Endothelial cell of umbilical vein (primary cell): ENCODE data around the gene ZNF385B. TPM values are rescaled to one million over a fixed set of nuclear protein-coding genes. Genes with fewer than 3 reads are reported as not detected.

ENCODE experiments used
- BruUV-seq: library from RNA; stranded (reverse); fragments of 400-500 nt; replicated peaks from 2 replicates; lab custom pipeline; 2021; lab: Mats Ljungman, UMichigan
- CTCF ChIA-PET: fragments of 300-600, 350-600 bp; sonication (Branson Sonifier 250); formaldehyde crosslinking; loops from one replicate; lab custom pipeline; 2021; ENCODE audit warnings: antibody characterized with exemption, inconsistent platforms; lab: Charles Lee
- POLR2A ChIA-PET: fragments of 300-600, 350-600 bp; sonication (Branson Sonifier 250); formaldehyde crosslinking; loops from one replicate; lab custom pipeline; 2021; ENCODE audit warnings: antibody characterized with exemption, inconsistent platforms; lab: Charles Lee
- DNase-seq: peaks from one replicate; pipeline ENCODE4 v3.0.0-alpha.2; 2011; ENCODE audit warnings: low read depth, low spot score
- FAIRE-seq: peaks from 2 replicates; lab custom pipeline; 2011; peaks lifted over from hg19 to GRCh38; lab: Jason Lieb, UNC
- H2AFZ ChIP-seq: 2 replicates; pipeline ENCODE4 v1.6.0; 2012; ENCODE audit warnings: low read depth, low read length, control low read depth, inconsistent platforms
- H3K27ac ChIP-seq: 2 replicates; pipeline ENCODE4 v1.5.1; 2011; ENCODE audit warnings: low read depth, mild to moderate bottlenecking, control low read depth, low read length, moderate library complexity; ENCODE audit not compliant: insufficient read depth
- H3K27me3 ChIP-seq, 2 experiments: 2 replicates each; pipeline versions ENCODE4 v1.6.0 to v1.6.1; 2011; ENCODE audit warnings: low read length in 2 of 2, mixed read lengths in 1 of 2; ENCODE audit not compliant: control insufficient read depth in 2 of 2, insufficient read depth in 2 of 2
- H3K36me3 ChIP-seq, 2 experiments: 2 replicates in 1 of 2; 3 replicates in 1 of 2; pipeline ENCODE4 v1.5.1; 2011; ENCODE audit warnings: low read length in 2 of 2, mild to moderate bottlenecking in 1 of 2, moderate library complexity in 1 of 2; ENCODE audit not compliant: control insufficient read depth in 2 of 2, insufficient read depth in 2 of 2; ENCODE audit errors: extremely low read depth in 1 of 2
- H3K4me1 ChIP-seq: 3 replicates; pipeline ENCODE4 v1.5.1; 2011; ENCODE audit warnings: mild to moderate bottlenecking, low read length; ENCODE audit not compliant: control insufficient read depth, insufficient read depth; ENCODE audit errors: extremely low read depth
- H3K4me2 ChIP-seq: 2 replicates; pipeline ENCODE4 v1.6.1; 2011; ENCODE audit warnings: low read length, control low read depth, mixed read lengths; ENCODE audit not compliant: insufficient read depth
- H3K4me3 ChIP-seq, 3 experiments: fragments of 200-600 bp in 1 of 3; sonication (generic), shearing (Covaris generic) in 1 of 3; replicated peaks in 1 of 3; 2 replicates each; pipeline ENCODE4 v1.5.1; 2011 to 2016; ENCODE audit warnings: control low read depth in 3 of 3, low read length in 3 of 3, mild to moderate bottlenecking in 2 of 3, inconsistent platforms in 1 of 3, low read depth in 1 of 3, moderate library complexity in 1 of 3; ENCODE audit not compliant: insufficient read depth in 1 of 3
- H3K79me2 ChIP-seq: 2 replicates; pipeline ENCODE4 v1.6.0; 2012; ENCODE audit warnings: low read length, inconsistent platforms; ENCODE audit not compliant: control insufficient read depth, insufficient read depth
- H3K9ac ChIP-seq: replicated peaks from 2 replicates; pipeline ENCODE3; 2011; ENCODE audit warnings: low read length, control low read depth; ENCODE audit not compliant: insufficient read depth; ENCODE audit errors: extremely low read depth
- H3K9me1 ChIP-seq: replicated peaks from 3 replicates; pipeline ENCODE4 v1.6.0; 2011; ENCODE audit warnings: mild to moderate bottlenecking, low read length; ENCODE audit not compliant: control insufficient read depth, insufficient read depth; ENCODE audit errors: extremely low read depth
- H3K9me3 ChIP-seq: replicated peaks from 2 replicates; pipeline ENCODE4 v1.5.1; 2012; ENCODE audit warnings: low read length, inconsistent platforms; ENCODE audit not compliant: control insufficient read depth, insufficient read depth
- H4K20me1 ChIP-seq: replicated peaks from 2 replicates; pipeline ENCODE3; 2011; ENCODE audit warnings: mild to moderate bottlenecking, low read length; ENCODE audit not compliant: control insufficient read depth, insufficient read depth; ENCODE audit errors: extremely low read depth
- EZH2 ChIP-seq: IDR thresholded peaks from 2 replicates; pipeline ENCODE4 v1.6.1; 2012; ENCODE audit warnings: borderline replicate concordance, low read depth, mild to moderate bottlenecking, moderate library complexity, low read length, inconsistent platforms; ENCODE audit not compliant: severe bottlenecking
- FOS ChIP-seq: IDR thresholded peaks from 2 replicates; pipeline ENCODE4 v1.6.1; 2011; ENCODE audit warnings: mild to moderate bottlenecking, low read length, moderate library complexity, borderline replicate concordance; ENCODE audit not compliant: insufficient read depth
- GATA2 ChIP-seq: IDR thresholded peaks from 2 replicates; pipeline ENCODE4 v1.7.0; 2011; ENCODE audit warnings: low read depth, mild to moderate bottlenecking, moderate library complexity, mixed read lengths, low read length; ENCODE audit not compliant: insufficient read length, insufficient read depth
- JUN ChIP-seq: IDR thresholded peaks from 2 replicates; pipeline ENCODE4 v1.6.1; 2011; ENCODE audit warnings: borderline replicate concordance, low read depth; ENCODE audit not compliant: insufficient read length, insufficient read depth
- MYC ChIP-seq: IDR thresholded peaks from one replicate; pipeline ENCODE4 v1.6.1; 2011; ENCODE audit warnings: mild to moderate bottlenecking, low read depth, low read length
- POLR2A ChIP-seq: IDR thresholded peaks from 2 replicates; pipeline ENCODE4 v1.6.1; 2012; ENCODE audit warnings: low read depth, mild to moderate bottlenecking, control low read depth, low read length
- POLR2AphosphoS5 ChIP-seq: IDR thresholded peaks from 2 replicates; pipeline ENCODE4 v1.6.1; 2012; ENCODE audit warnings: low read depth, mild to moderate bottlenecking, control low read depth, low read length, moderate library complexity; ENCODE audit not compliant: insufficient read depth
- dilution Hi-C: fragments of 300-500 bp; cut with MboI; formaldehyde crosslinking; loops from one replicate; pipeline ENCODE4 v1.15.0; 2019; ENCODE audit warnings: low sequenced_read_pairs; ENCODE audit not compliant: extremely low pct_ligation_motif_present
- intact Hi-C: fragments of 100-400 bp; cut with micrococcal nuclease; formaldehyde crosslinking; loops from one replicate; pipeline ENCODE4 v1.10.0; 2022
- polyA plus RNA-seq, 4 experiments: library from polyadenylated mRNA; depleted of rRNA in 3 of 4; stranded (reverse) in 3 of 4; unstranded in 1 of 4; fragments of >200 nt; gene quantifications; 2 replicates each; pipeline versions ENCODE4 v1.2.1 to v1.2.3, GENCODE V29; 2011 to 2012; ENCODE audit warnings: missing spikeins in 1 of 4
- total RNA-seq: library from RNA; stranded (reverse); gene quantifications from 2 replicates; pipeline ENCODE4 v1.2.3, GENCODE V29; 2021
- TF ChIP-seq, protein P1 (sequence below), 2 donors: IDR thresholded peaks; 1 replicate in 1 of 2; 2 replicates in 1 of 2; pipeline ENCODE4 v1.5.1; 2011; ENCODE audit warnings: low read length in 2 of 2, mild to moderate bottlenecking in 2 of 2, moderate library complexity in 2 of 2, control low read depth in 1 of 2, inconsistent platforms in 1 of 2, low read depth in 1 of 2; ENCODE audit not compliant: insufficient read depth in 1 of 2; ENCODE audit errors: extremely low read depth in 1 of 2
- TF ChIP-seq, protein P2 (sequence below): IDR thresholded peaks from 2 replicates; pipeline ENCODE4 v1.6.1; 2011; ENCODE audit not compliant: insufficient read depth, insufficient read length

Gene ZNF385B
- total and polyA plus RNA-seq, 2 donors (not counting 3 experiments of a cell fraction or from before 2014, with no cell fraction given), result not detected

DNA sequence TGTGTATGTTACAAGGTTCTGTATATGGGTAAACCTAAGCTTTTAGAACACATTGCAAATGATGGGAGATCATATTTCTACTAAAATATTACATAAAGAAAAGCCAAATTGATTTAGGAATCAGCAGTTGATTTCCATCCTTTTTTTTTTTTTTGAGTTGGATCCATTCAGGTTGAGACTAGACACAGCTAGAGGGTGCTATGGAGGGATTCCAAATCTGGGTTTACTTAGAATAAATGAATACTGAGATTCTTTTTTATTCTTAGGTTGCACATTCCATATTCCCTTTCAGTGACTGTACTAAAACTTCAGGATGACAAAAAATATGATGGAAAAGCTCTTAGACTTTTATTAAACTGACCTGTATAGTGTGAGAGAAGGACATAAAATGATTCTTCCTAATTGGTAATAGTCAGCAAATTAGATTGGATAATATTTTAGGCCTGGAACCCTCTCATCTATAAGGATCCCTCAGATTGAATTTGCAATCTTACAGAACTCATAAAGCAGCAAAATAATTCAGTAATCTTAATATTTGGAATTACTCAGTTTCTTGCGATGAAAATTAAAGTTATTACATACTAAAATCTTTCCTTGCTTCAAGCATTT lies 413.5 kb downstream of the ZNF385B start:
- CTCF ChIA-PET, result interaction anchor here (0.7 to 1.4 kb wide), 4 partner anchors 9 to 37 kb away, joined by 3 to 5 read pairs (median 3); no protein-coding TSS in a partner anchor

DNA sequence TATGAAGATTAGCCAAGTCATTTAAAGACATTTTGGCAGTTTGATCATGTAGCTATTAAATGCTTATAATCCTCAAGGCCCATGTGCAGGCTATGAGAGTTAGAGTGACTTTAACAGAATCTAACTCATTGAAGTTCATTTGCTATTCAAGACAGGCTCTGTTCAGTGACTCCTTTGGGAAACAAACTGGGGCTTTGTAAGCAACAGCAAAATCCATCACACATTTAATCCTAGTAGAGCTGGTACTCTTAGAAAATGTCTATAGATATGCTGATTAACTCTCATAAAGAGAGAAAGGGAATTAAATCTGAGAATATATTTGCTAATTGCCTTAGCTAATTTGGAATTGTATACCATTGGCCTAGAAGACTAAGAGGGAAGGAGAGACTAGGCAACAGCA lies 414.0 kb downstream of the ZNF385B start:
- dilution Hi-C loops, result no loop called here
- TF ChIP-seq FOS (no peak), POLR2AphosphoS5 (no peak), JUN (no peak), EZH2 (no peak), GATA2 (no peak), POLR2A (no peak), MYC (no peak)
- TF ChIP-seq, protein P1, sequence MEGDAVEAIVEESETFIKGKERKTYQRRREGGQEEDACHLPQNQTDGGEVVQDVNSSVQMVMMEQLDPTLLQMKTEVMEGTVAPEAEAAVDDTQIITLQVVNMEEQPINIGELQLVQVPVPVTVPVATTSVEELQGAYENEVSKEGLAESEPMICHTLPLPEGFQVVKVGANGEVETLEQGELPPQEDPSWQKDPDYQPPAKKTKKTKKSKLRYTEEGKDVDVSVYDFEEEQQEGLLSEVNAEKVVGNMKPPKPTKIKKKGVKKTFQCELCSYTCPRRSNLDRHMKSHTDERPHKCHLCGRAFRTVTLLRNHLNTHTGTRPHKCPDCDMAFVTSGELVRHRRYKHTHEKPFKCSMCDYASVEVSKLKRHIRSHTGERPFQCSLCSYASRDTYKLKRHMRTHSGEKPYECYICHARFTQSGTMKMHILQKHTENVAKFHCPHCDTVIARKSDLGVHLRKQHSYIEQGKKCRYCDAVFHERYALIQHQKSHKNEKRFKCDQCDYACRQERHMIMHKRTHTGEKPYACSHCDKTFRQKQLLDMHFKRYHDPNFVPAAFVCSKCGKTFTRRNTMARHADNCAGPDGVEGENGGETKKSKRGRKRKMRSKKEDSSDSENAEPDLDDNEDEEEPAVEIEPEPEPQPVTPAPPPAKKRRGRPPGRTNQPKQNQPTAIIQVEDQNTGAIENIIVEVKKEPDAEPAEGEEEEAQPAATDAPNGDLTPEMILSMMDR (IDR thresholded peaks at IDR 0.05; ENCODE audit: extremely low read depth in 1 of 2, insufficient read depth in 1 of 2, low read depth in 1 of 2, low read length in 2 of 2), result no peak
- TF ChIP-seq, protein P2, sequence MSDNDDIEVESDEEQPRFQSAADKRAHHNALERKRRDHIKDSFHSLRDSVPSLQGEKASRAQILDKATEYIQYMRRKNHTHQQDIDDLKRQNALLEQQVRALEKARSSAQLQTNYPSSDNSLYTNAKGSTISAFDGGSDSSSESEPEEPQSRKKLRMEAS, result no peak
- H3K79me2 ChIP-seq, result no peaks in the 10 kb centered on the region
- no peak overlapping the region for H3K4me3 ChIP-seq
- FAIRE-seq (no peak), DNase-seq (no peak)
- no peak overlapping the region for H3K9ac ChIP-seq
- H3K4me2 ChIP-seq, result no peak overlapping the region
- H3K27ac ChIP-seq, result no peak overlapping the region
- no peaks in the 10 kb centered on the region for H3K27me3 ChIP-seq
- no TSS peak for BruUV-seq
- no peaks in the 10 kb centered on the region for H3K9me1 ChIP-seq
- CTCF ChIA-PET, result interaction anchor here (0.7 to 1.4 kb wide), 4 partner anchors 9 to 37 kb away, joined by 3 to 5 read pairs (median 4); no protein-coding TSS in a partner anchor
- H3K36me3 ChIP-seq, result no peaks in the 10 kb centered on the region
- no peaks in the 10 kb centered on the region for H4K20me1 ChIP-seq
- H3K9me3 ChIP-seq, result no peaks in the 10 kb centered on the region
- H3K4me1 ChIP-seq, result no peaks in the 10 kb centered on the region
- POLR2A ChIA-PET, result no interaction called here
- intact Hi-C loops, result no loop called here
- no peak overlapping the region for H2AFZ ChIP-seq

More for the DNA sequence above, 413.5 kb downstream of the ZNF385B start:
- H3K9me1 ChIP-seq, result no peaks in the 10 kb centered on the region
- H3K4me1 ChIP-seq, result no peaks in the 10 kb centered on the region
- BruUV-seq, result no TSS peak
- no peaks in the 10 kb centered on the region for H3K27me3 ChIP-seq
- H3K4me2 ChIP-seq, result no peak overlapping the region
- no peaks in the 10 kb centered on the region for H4K20me1 ChIP-seq
- intact Hi-C loops, result no loop called here
- POLR2A ChIA-PET, result no interaction called here
- H3K9me3 ChIP-seq, result no peaks in the 10 kb centered on the region
- no peaks in the 10 kb centered on the region for H3K36me3 ChIP-seq
- H3K79me2 ChIP-seq, result no peaks in the 10 kb centered on the region
- no peak overlapping the region for H3K27ac ChIP-seq
- no peak for FAIRE-seq
- DNase-seq, result no peak
- dilution Hi-C loops, result no loop called here
- H3K9ac ChIP-seq, result no peak overlapping the region
- no peak for TF ChIP-seq GATA2
- TF ChIP-seq POLR2AphosphoS5, result no peak
- no peak for TF ChIP-seq FOS
- no peak for TF ChIP-seq JUN
- TF ChIP-seq, protein P2, result no peak
- no peak for TF ChIP-seq EZH2
- no peak overlapping the region for H2AFZ ChIP-seq
- H3K4me3 ChIP-seq, result no peak overlapping the region
